Large intestine (tissue), 3 donors: ENCODE data around the gene YIPF2. TPM values are rescaled to one million over a fixed set of nuclear protein-coding genes. Genes with fewer than 3 reads are reported as not detected.

ENCODE experiments used
- DNase-seq, 2 donors: peaks; one replicate each; pipeline versions ENCODE4 v3.0.0 to v3.0.0-alpha.2; 2013
- H3K27ac ChIP-seq: one replicate; pipeline ENCODE4 v1.5.1; 2013; ENCODE audit warnings: low read length
- H3K27me3 ChIP-seq: 2 replicates; pipeline ENCODE4 v1.6.1; 2013; ENCODE audit warnings: low read length; ENCODE audit not compliant: control insufficient read depth, insufficient read depth
- H3K36me3 ChIP-seq: 2 replicates; pipeline ENCODE4 v1.6.1; 2013; ENCODE audit warnings: low read length; ENCODE audit not compliant: control insufficient read depth, insufficient read depth
- H3K4me1 ChIP-seq: one replicate; pipeline ENCODE4 v1.6.1; 2013; ENCODE audit warnings: low read length; ENCODE audit not compliant: control insufficient read depth, insufficient read depth
- H3K4me3 ChIP-seq: one replicate; pipeline ENCODE4 v1.5.1; 2013; ENCODE audit warnings: low read length
- H3K9me3 ChIP-seq: one replicate; pipeline ENCODE4 v1.6.1; 2013; ENCODE audit warnings: mild to moderate bottlenecking, low read depth, low read length, moderate library complexity; ENCODE audit not compliant: control insufficient read depth
- WGBS: methylation state at CpG from one replicate; pipeline ENCODE4 v1.1.5; 2013; ENCODE audit warnings: low lambda C conversion rate; ENCODE audit not compliant: insufficient coverage; 5-methylcytosine and 5-hydroxymethylcytosine counted together
- polyA plus RNA-seq: library from polyadenylated mRNA; unstranded; fragments of 120-200 nt; gene quantifications from one replicate; pipeline ENCODE4 v1.2.1, GENCODE V29; 2013

The YIPF2 gene
- polyA plus RNA-seq, 1 donor = 48.6 TPM

GRCh38 chr19:10911579-10912363 lies 16.7 kb downstream of the YIPF2 start:
- peaks cover 74% of the 10 kb centered on the region for H3K36me3 ChIP-seq
- no CpG with 5 or more reads among the region's 31 CpGs for WGBS

GRCh38 chr19:10908380-10908960 lies 20.0 kb downstream of the YIPF2 start:
- H3K9me3 ChIP-seq = no peaks in the 10 kb centered on the region
- DNase-seq = no peak
- WGBS = no CpG with 5 or more reads among the region's 17 CpGs
- no peaks in the 10 kb centered on the region for H3K27me3 ChIP-seq
- peaks cover 56% of the 10 kb centered on the region for H3K36me3 ChIP-seq
- H3K4me1 ChIP-seq = no peaks in the 10 kb centered on the region
- no peak overlapping the region for H3K4me3 ChIP-seq
- no peak overlapping the region for H3K27ac ChIP-seq

More at GRCh38 chr19:10911579-10912363, 16.7 kb downstream of the YIPF2 start:
- Histone ChIP-seq H3K27me3 (no peaks in the 10 kb centered on the region), H3K4me1 (peaks cover 9% of the 10 kb centered on the region), H3K27ac (no peak overlapping the region), H3K4me3 (no peak overlapping the region), H3K9me3 (no peaks in the 10 kb centered on the region)
- DNase-seq = no peak

DNA sequence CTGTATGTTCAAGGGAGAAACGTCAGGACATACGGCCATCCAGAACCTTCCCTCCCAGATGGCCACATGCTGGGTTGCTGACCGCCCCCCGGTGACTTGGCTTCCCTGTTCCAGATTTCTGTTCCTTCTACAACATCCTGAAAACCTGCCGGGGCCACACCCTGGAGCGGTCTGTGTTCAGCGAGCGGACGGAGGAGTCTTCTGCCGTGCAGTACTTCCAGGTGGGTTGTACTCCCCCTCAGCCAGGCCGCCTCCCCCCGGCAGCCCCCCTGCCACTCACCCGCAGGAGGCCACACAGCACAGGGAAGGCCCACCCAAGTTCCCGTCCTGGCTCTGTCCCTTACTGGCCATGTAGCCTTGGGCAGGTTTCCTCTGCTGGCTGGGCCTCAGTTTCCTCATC lies 20.5 kb downstream of the YIPF2 start:
- H3K27ac ChIP-seq = no peak overlapping the region
- peaks cover 54% of the 10 kb centered on the region for H3K36me3 ChIP-seq
- H3K27me3 ChIP-seq = no peaks in the 10 kb centered on the region
- H3K4me1 ChIP-seq = no peaks in the 10 kb centered on the region
- no peak overlapping the region for H3K4me3 ChIP-seq
- H3K9me3 ChIP-seq = no peaks in the 10 kb centered on the region
- no CpG with 5 or more reads among the region's 14 CpGs for WGBS
- no peak for DNase-seq

- Histone ChIP-seq H3K9me3 (no peaks in the 10 kb centered on the region), H3K4me3 (no peak overlapping the region), H3K4me1 (peaks cover 6% of the 10 kb centered on the region), H3K27ac (peak overlapping the region; percentile 17), H3K27me3 (no peaks in the 10 kb centered on the region), H3K36me3 (peaks cover under 1% of the 10 kb centered on the region)
- peak; percentile 48 to 64 for DNase-seq
- WGBS = no CpG with 5 or more reads among the region's 10 CpGs
Measured at GRCh38 chr19:10899151-10899653, 29.2 kb downstream of the YIPF2 start.

- Histone ChIP-seq H3K4me1 (peaks cover 6% of the 10 kb centered on the region), H3K9me3 (no peaks in the 10 kb centered on the region), H3K27ac (peak overlapping the region; percentile 12)
Measured at GRCh38 chr19:10898633-10899032, 29.8 kb downstream of the YIPF2 start.

DNA sequence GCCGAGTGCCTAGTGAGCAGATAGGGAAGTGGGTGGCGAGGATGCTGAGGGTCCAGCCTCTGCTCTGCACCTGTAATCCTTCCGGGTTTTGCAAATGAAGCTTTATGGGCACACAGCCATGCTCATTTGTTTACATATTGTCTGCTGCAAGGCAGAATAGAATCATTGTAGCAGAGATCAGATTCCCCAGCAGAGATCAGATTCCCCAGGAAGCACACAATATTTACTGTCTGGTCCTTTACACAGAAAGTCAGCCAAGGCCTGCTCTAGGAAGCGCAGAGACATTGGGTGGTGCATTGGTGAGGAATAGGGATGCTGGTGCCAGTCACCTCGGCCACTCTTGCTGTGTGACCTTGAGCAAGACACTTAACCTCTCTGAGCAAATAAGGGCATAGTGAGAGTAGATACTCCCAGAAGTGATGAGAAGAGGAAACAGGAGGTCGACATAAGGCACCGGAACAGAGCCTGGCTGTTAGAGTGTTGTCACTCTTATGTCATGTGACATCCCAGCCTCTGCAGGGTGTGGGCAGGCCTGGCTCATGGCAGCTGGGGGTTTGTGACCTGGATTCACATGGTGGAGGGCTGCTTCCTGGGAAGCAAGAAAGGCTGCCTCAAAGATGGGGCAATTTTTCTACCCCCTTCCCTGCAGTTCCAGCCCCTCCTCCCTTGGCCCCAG lies 31.4 kb downstream of the YIPF2 start:
- H3K27ac ChIP-seq = no peak overlapping the region
- no peaks in the 10 kb centered on the region for H3K9me3 ChIP-seq
- WGBS = no CpG with 5 or more reads among the region's 7 CpGs
- H3K27me3 ChIP-seq = no peaks in the 10 kb centered on the region
- peak in 1 of 2 donors; percentile 32 for DNase-seq
- H3K4me1 ChIP-seq = peaks cover 7% of the 10 kb centered on the region
- peaks cover 5% of the 10 kb centered on the region for H3K36me3 ChIP-seq
- H3K4me3 ChIP-seq = no peak overlapping the region

More at GRCh38 chr19:10898633-10899032, 29.8 kb downstream of the YIPF2 start:
- Histone ChIP-seq H3K27me3 (no peaks in the 10 kb centered on the region), H3K36me3 (peaks cover 5% of the 10 kb centered on the region), H3K4me3 (no peak overlapping the region)
- DNase-seq = no peak
- no CpG with 5 or more reads among the region's 10 CpGs for WGBS

DNA sequence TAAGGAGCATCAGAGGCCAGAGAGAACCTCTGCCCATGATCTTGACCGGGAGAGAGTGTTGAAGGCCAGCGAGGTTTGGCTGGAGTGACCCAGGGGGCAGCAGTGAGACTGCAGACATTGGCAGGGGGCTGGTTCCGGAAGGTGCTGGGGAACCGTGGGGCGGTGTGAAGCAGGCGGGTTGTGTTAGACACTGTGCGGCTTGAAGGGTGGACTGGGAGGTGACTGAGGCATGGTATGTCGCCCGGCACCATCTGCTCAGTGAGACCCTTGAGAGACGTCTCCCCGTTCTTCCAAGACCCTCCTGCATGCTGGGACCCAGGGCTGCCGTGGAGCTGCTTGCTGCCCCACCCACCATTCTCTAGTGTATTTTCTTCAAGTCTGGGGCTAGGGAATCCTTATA lies 32.5 kb downstream of the YIPF2 start:
- H3K4me1 ChIP-seq = peaks cover 18% of the 10 kb centered on the region
- H3K36me3 ChIP-seq = peaks cover 5% of the 10 kb centered on the region
- DNase-seq = no peak

GRCh38 chr19:10895363-10895762 lies 33.1 kb downstream of the YIPF2 start:
- H3K27me3 ChIP-seq = no peaks in the 10 kb centered on the region
- no peak overlapping the region for H3K4me3 ChIP-seq
- no peaks in the 10 kb centered on the region for H3K9me3 ChIP-seq
- peaks cover 18% of the 10 kb centered on the region for H3K4me1 ChIP-seq
- H3K27ac ChIP-seq = no peak overlapping the region
- no CpG with 5 or more reads among the region's 6 CpGs for WGBS
- peaks cover 5% of the 10 kb centered on the region for H3K36me3 ChIP-seq
- no peak for DNase-seq

More for the DNA sequence above, 32.5 kb downstream of the YIPF2 start:
- H3K4me3 ChIP-seq = no peak overlapping the region
- WGBS = 70% methylated on average over 2 of the region's 12 CpGs
- no peaks in the 10 kb centered on the region for H3K9me3 ChIP-seq
- H3K27me3 ChIP-seq = no peaks in the 10 kb centered on the region
- no peak overlapping the region for H3K27ac ChIP-seq

GRCh38 chr19:10894911-10895213 lies 33.6 kb downstream of the YIPF2 start:
- Histone ChIP-seq H3K9me3 (no peaks in the 10 kb centered on the region), H3K27me3 (no peaks in the 10 kb centered on the region), H3K4me3 (no peak overlapping the region), H3K4me1 (peaks cover 18% of the 10 kb centered on the region), H3K27ac (no peak overlapping the region), H3K36me3 (peaks cover 5% of the 10 kb centered on the region)
- no peak for DNase-seq
- 95% methylated on average over 4 of the region's 7 CpGs for WGBS

DNA sequence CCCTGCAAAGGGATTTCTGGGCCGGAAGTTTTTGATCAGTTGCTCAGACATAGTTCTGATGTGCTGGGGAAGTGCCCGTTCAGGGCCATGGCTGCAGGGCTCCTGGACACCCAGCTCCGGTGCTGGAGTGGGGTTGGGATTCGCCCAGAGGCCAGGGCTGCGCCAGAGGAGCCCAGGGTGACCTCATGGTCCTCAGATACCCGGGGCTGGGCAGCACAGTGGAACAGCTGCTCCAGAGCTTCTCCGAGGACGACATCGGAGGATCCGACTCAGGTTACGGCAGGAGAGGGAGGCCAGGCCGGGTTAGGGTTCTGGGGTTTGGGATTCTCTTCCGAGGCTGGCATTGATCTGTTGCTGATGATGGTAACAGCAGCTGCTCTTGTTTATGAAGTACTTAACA lies 36.2 kb downstream of the YIPF2 start:
- Histone ChIP-seq H3K27ac (no peak overlapping the region), H3K9me3 (no peaks in the 10 kb centered on the region), H3K4me3 (no peak overlapping the region), H3K27me3 (no peaks in the 10 kb centered on the region), H3K36me3 (peaks cover 5% of the 10 kb centered on the region), H3K4me1 (peaks cover 12% of the 10 kb centered on the region)
- no CpG with 5 or more reads among the region's 13 CpGs for WGBS
- DNase-seq = no peak
